HCT116 (cell line): ENCODE data around the gene SLC66A1. TPM values are rescaled to one million over a fixed set of nuclear protein-coding genes. Genes with fewer than 3 reads are reported as not detected.

Experiments
- ATAC-seq: fragments of 200-7000 bp; cut with Tn5 transposase; 2 replicates; pipeline ENCODE4 v1.9.1; 2020; ENCODE audit warnings: mild to moderate bottlenecking, moderate library complexity
- BruUV-seq: library from RNA; stranded (reverse); fragments of 400-500 nt; replicated peaks from 2 replicates; lab custom pipeline; 2021; lab: Mats Ljungman, UMichigan
- CTCF ChIA-PET: fragments of 300-600 bp; sonication (Branson Sonifier 250); formaldehyde crosslinking; loops from one replicate; lab custom pipeline; 2021; ENCODE audit warnings: antibody characterized with exemption; lab: Charles Lee
- POLR2A ChIA-PET: fragments of 300-600, 350-600 bp; sonication (Branson Sonifier 250); formaldehyde crosslinking; loops from one replicate; lab custom pipeline; 2021; ENCODE audit warnings: antibody characterized with exemption; lab: Charles Lee
- RAD21 ChIA-PET, 2 experiments: fragments of 300-600 bp; sonication (Branson Sonifier 250); formaldehyde crosslinking; loops; one replicate each; lab custom pipeline; 2023; ENCODE audit warnings: low total read pairs in 2 of 2; ENCODE audit not compliant: uncharacterized antibody in 2 of 2, unreplicated experiment in 2 of 2, low non-redundant PET in 1 of 2; lab: Charles Lee
- DNase-seq: peaks from one replicate; pipeline ENCODE4 v3.0.0-alpha.2; 2010; ENCODE audit warnings: low read depth, low spot score
- H2AFZ ChIP-seq: fragments of 200-600 bp; shearing (Covaris generic), sonication (generic); 2 replicates; pipeline ENCODE4 v1.6.1; 2017; ENCODE audit warnings: low read depth, mixed run types, mixed read lengths, antibody characterized with exemption, low read length; ENCODE audit not compliant: poor library complexity, severe bottlenecking
- H3K27ac ChIP-seq: 2 replicates; pipeline ENCODE4 v1.5.1; 2012; ENCODE audit warnings: low read depth, low read length
- H3K27me3 ChIP-seq: fragments of 200-600 bp; sonication (generic); 2 replicates; pipeline ENCODE4 v1.6.1; 2016; ENCODE audit warnings: mixed run types, low read length, mixed read lengths; ENCODE audit not compliant: insufficient read depth
- H3K36me3 ChIP-seq, 2 experiments: fragments of 200-500 bp in 1 of 2; fragments of 200-600 bp in 1 of 2; sonication (Bioruptor generic) in 1 of 2; sonication (generic) in 1 of 2; 2 replicates each; pipeline versions ENCODE4 v1.5.1 to v1.6.1; 2014 to 2016; ENCODE audit warnings: low read length in 2 of 2, inconsistent platforms in 1 of 2, mixed read lengths in 1 of 2, mixed run types in 1 of 2; ENCODE audit not compliant: insufficient read depth in 2 of 2, control insufficient read depth in 1 of 2
- H3K4me1 ChIP-seq, 2 experiments: fragments of 200-600 bp in 1 of 2; sonication (generic) in 1 of 2; 2 replicates each; pipeline versions ENCODE4 v1.5.1 to v1.6.1; 2012 to 2017; ENCODE audit warnings: low read length in 2 of 2, inconsistent platforms in 1 of 2, mild to moderate bottlenecking in 1 of 2, mixed read lengths in 1 of 2, mixed run types in 1 of 2, moderate library complexity in 1 of 2; ENCODE audit not compliant: insufficient read depth in 2 of 2, control insufficient read depth in 1 of 2
- H3K4me2 ChIP-seq: fragments of 200-600 bp; sonication (generic); 2 replicates; pipeline ENCODE4 v1.6.1; 2017; ENCODE audit warnings: mixed run types, low read length, mixed read lengths
- H3K4me3 ChIP-seq, 2 experiments: fragments of 200-600 bp in 1 of 2; sonication (generic) in 1 of 2; replicated peaks in 1 of 2; 2 replicates each; pipeline ENCODE4 v1.5.1; 2011 to 2016; ENCODE audit warnings: low read length in 2 of 2, control low read depth in 1 of 2, low read depth in 1 of 2, mild to moderate bottlenecking in 1 of 2, mixed read lengths in 1 of 2, mixed run types in 1 of 2
- H3K79me2 ChIP-seq: fragments of 200-600 bp; sonication (generic); 2 replicates; pipeline ENCODE4 v1.6.1; 2017; ENCODE audit warnings: mild to moderate bottlenecking, mixed run types, low read length, moderate library complexity, mixed read lengths; ENCODE audit not compliant: insufficient read depth
- H3K9ac ChIP-seq: fragments of 200-600 bp; sonication (generic); 2 replicates; pipeline ENCODE4 v1.6.1; 2016; ENCODE audit warnings: low read length, mixed read lengths
- H3K9me2 ChIP-seq: fragments of 200-600 bp; sonication (generic), shearing (Covaris generic); 2 replicates; pipeline ENCODE4 v1.6.1; 2017; ENCODE audit warnings: mixed run types, mild to moderate bottlenecking, moderate library complexity; ENCODE audit not compliant: insufficient read depth
- H3K9me3 ChIP-seq, 2 experiments: fragments of 200-500 bp in 1 of 2; fragments of 200-600 bp in 1 of 2; sonication (Bioruptor generic) in 1 of 2; sonication (generic) in 1 of 2; 2 replicates each; pipeline ENCODE4 v1.6.1; 2014 to 2017; ENCODE audit warnings: low read length in 2 of 2, mixed read lengths in 2 of 2, inconsistent platforms in 1 of 2, low read depth in 1 of 2, mild to moderate bottlenecking in 1 of 2, mixed run types in 1 of 2, moderate library complexity in 1 of 2; ENCODE audit not compliant: control insufficient read depth in 1 of 2, insufficient read depth in 1 of 2
- H4K20me1 ChIP-seq: fragments of 200-600 bp; sonication (generic), shearing (Covaris generic); 2 replicates; pipeline ENCODE4 v1.6.1; 2017; ENCODE audit warnings: mixed run types, mild to moderate bottlenecking, moderate library complexity; ENCODE audit not compliant: insufficient read depth
- CEBPB ChIP-seq: IDR thresholded peaks from 2 replicates; pipeline ENCODE4 v1.6.1; 2012; ENCODE audit warnings: low read depth
- EGR1 ChIP-seq: IDR thresholded peaks from 2 replicates; pipeline ENCODE4 v1.6.1; 2012; ENCODE audit warnings: low read depth
- ELF1 ChIP-seq: IDR thresholded peaks from 2 replicates; pipeline ENCODE4 v1.6.1; 2012; ENCODE audit warnings: low read depth, borderline replicate concordance
- EZH2 ChIP-seq: fragments of 200-600 bp; sonication (generic); IDR thresholded peaks from 2 replicates; pipeline ENCODE4 v1.6.1; 2017; ENCODE audit warnings: antibody characterized with exemption, mixed run types
- EZH2phosphoT487 ChIP-seq: fragments of 200-600 bp; IDR thresholded peaks from 2 replicates; pipeline ENCODE4 v1.6.1; 2018; ENCODE audit warnings: antibody characterized with exemption, borderline replicate concordance
- FOSL1 ChIP-seq: IDR thresholded peaks from 2 replicates; pipeline ENCODE4 v1.6.1; 2012; ENCODE audit warnings: low read depth
- JUND ChIP-seq: IDR thresholded peaks from 2 replicates; pipeline ENCODE4 v1.6.1; 2012
- POLR2A ChIP-seq: IDR thresholded peaks from 2 replicates; pipeline ENCODE4 v1.7.0; 2011; ENCODE audit warnings: borderline replicate concordance; ENCODE audit not compliant: insufficient read depth, insufficient read length; ENCODE audit errors: extremely low read depth
- POLR2AphosphoS5 ChIP-seq: IDR thresholded peaks from 2 replicates; pipeline ENCODE4 v1.6.1; 2011; ENCODE audit warnings: mild to moderate bottlenecking, low read depth, low read length, moderate library complexity
- RAD21 ChIP-seq: IDR thresholded peaks from 2 replicates; pipeline ENCODE4 v1.6.1; 2012; ENCODE audit warnings: low read depth, mild to moderate bottlenecking
- SIN3A ChIP-seq: IDR thresholded peaks from 2 replicates; pipeline ENCODE4 v1.6.1; 2012; ENCODE audit warnings: low read depth
- TCF7L2 ChIP-seq: IDR thresholded peaks from 2 replicates; pipeline ENCODE4 v1.7.0; 2011; ENCODE audit warnings: borderline replicate concordance, inconsistent platforms; ENCODE audit not compliant: insufficient read depth, insufficient read length; ENCODE audit errors: extremely low read depth
- YY1 ChIP-seq: IDR thresholded peaks from 2 replicates; pipeline ENCODE4 v1.6.1; 2011; ENCODE audit warnings: low read length, low read depth, moderate library complexity, mild to moderate bottlenecking; ENCODE audit not compliant: insufficient replicate concordance; ENCODE audit errors: extremely low read depth
- ZFX ChIP-seq: fragments of 450-650 bp; IDR thresholded peaks from 2 replicates; pipeline ENCODE4 v1.6.1; 2017
- intact Hi-C: fragments of 100-400 bp; cut with micrococcal nuclease; formaldehyde crosslinking; loops from 2 replicates; pipeline ENCODE4 v1.10.0; 2022
- total RNA-seq: library from RNA; stranded (reverse); gene quantifications from one replicate; pipeline ENCODE4 v1.2.1, GENCODE V29; 2021; ENCODE audit not compliant: unreplicated experiment
- TF ChIP-seq, protein P1 (sequence below): IDR thresholded peaks from 2 replicates; pipeline ENCODE4 v1.6.1; 2011; ENCODE audit warnings: mild to moderate bottlenecking, low read length, moderate library complexity; ENCODE audit not compliant: insufficient replicate concordance; ENCODE audit errors: extremely low read depth
- TF ChIP-seq, protein P2 (sequence below): IDR thresholded peaks from 2 replicates; pipeline ENCODE4 v1.6.1; 2012
- TF ChIP-seq, protein P3 (sequence below): IDR thresholded peaks from 2 replicates; pipeline ENCODE4 v1.6.1; 2012
- TF ChIP-seq, protein P4 (sequence below), 3 experiments: fragments of 200-600 bp in 1 of 3; sonication (generic) in 1 of 3; IDR thresholded peaks in 2 of 3; conservative IDR thresholded peaks in 1 of 3; 2 replicates each; pipeline ENCODE4 v1.5.1; 2012 to 2017; ENCODE audit warnings: low read depth in 2 of 3, low read length in 2 of 3, antibody characterized with exemption in 1 of 3, borderline replicate concordance in 1 of 3, control low read depth in 1 of 3, mild to moderate bottlenecking in 1 of 3, mixed read lengths in 1 of 3, mixed run types in 1 of 3, moderate library complexity in 1 of 3; ENCODE audit not compliant: insufficient read depth in 1 of 3
- TF ChIP-seq, protein P5 (sequence below): IDR thresholded peaks from 2 replicates; pipeline ENCODE4 v1.6.1; 2012; ENCODE audit warnings: low read depth

Gene SLC66A1
- total RNA-seq, 1 experiment from 2014 or later, result 11.1 TPM

DNA sequence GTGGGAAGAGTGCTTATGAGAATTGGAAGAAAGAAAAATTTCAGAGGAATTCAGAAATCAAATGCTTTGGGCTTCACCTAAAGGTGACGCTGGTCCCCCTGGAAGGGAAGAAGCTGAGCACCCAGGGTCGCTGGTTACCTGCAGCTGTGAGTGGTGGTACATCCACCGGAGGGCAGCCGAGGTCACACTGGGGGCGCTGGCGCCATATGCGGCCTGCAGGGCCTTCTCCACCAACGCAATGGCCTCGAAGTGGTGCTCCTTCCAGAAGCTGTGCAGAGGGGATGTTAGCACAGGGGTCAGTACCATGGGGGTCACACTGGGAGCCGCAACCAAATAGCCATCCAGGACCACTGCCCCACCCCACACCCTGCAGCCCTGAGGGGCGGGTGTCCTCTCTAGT is 6.2 kb upstream of the SLC66A1 start:
- Histone ChIP-seq H3K9ac (no peak overlapping the region), H2AFZ (no peak overlapping the region), H3K36me3 (peaks cover 30 to 34% of the 10 kb centered on the region in 2 experiments), H3K9me2 (no peaks in the 10 kb centered on the region), H3K27me3 (no peaks in the 10 kb centered on the region)
- RAD21 ChIA-PET, result no interaction called here
- no TSS peak for BruUV-seq
- intact Hi-C loops, result no loop called here
- TF ChIP-seq ELF1, result no peak
- no peak for TF ChIP-seq RAD21
- TF ChIP-seq FOSL1, result no peak
- TF ChIP-seq, protein P1, sequence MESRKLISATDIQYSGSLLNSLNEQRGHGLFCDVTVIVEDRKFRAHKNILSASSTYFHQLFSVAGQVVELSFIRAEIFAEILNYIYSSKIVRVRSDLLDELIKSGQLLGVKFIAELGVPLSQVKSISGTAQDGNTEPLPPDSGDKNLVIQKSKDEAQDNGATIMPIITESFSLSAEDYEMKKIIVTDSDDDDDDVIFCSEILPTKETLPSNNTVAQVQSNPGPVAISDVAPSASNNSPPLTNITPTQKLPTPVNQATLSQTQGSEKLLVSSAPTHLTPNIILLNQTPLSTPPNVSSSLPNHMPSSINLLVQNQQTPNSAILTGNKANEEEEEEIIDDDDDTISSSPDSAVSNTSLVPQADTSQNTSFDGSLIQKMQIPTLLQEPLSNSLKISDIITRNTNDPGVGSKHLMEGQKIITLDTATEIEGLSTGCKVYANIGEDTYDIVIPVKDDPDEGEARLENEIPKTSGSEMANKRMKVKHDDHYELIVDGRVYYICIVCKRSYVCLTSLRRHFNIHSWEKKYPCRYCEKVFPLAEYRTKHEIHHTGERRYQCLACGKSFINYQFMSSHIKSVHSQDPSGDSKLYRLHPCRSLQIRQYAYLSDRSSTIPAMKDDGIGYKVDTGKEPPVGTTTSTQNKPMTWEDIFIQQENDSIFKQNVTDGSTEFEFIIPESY, result no peak
- TF ChIP-seq CEBPB, result no peak
- TF ChIP-seq POLR2AphosphoS5, result no peak
- TF ChIP-seq POLR2A, result no peak
- TF ChIP-seq, protein P2, sequence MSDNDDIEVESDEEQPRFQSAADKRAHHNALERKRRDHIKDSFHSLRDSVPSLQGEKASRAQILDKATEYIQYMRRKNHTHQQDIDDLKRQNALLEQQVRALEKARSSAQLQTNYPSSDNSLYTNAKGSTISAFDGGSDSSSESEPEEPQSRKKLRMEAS, result no peak
- TF ChIP-seq ZFX, result no peak
- no peak for TF ChIP-seq EZH2
- no peak for TF ChIP-seq SIN3A
- TF ChIP-seq, protein P3, sequence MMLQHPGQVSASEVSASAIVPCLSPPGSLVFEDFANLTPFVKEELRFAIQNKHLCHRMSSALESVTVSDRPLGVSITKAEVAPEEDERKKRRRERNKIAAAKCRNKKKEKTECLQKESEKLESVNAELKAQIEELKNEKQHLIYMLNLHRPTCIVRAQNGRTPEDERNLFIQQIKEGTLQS, result no peak
- no peak for TF ChIP-seq EZH2phosphoT487
- no peak for TF ChIP-seq JUND
- TF ChIP-seq, protein P4, sequence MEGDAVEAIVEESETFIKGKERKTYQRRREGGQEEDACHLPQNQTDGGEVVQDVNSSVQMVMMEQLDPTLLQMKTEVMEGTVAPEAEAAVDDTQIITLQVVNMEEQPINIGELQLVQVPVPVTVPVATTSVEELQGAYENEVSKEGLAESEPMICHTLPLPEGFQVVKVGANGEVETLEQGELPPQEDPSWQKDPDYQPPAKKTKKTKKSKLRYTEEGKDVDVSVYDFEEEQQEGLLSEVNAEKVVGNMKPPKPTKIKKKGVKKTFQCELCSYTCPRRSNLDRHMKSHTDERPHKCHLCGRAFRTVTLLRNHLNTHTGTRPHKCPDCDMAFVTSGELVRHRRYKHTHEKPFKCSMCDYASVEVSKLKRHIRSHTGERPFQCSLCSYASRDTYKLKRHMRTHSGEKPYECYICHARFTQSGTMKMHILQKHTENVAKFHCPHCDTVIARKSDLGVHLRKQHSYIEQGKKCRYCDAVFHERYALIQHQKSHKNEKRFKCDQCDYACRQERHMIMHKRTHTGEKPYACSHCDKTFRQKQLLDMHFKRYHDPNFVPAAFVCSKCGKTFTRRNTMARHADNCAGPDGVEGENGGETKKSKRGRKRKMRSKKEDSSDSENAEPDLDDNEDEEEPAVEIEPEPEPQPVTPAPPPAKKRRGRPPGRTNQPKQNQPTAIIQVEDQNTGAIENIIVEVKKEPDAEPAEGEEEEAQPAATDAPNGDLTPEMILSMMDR (IDR thresholded peaks at IDR 0.05 in 2 of 3, conservative IDR thresholded peaks at IDR 0.05 in 1 of 3; ENCODE audit: borderline replicate concordance in 1 of 3, insufficient read depth in 1 of 3, low read depth in 2 of 3, low read length in 2 of 3), result no peak
- TF ChIP-seq, protein P5, sequence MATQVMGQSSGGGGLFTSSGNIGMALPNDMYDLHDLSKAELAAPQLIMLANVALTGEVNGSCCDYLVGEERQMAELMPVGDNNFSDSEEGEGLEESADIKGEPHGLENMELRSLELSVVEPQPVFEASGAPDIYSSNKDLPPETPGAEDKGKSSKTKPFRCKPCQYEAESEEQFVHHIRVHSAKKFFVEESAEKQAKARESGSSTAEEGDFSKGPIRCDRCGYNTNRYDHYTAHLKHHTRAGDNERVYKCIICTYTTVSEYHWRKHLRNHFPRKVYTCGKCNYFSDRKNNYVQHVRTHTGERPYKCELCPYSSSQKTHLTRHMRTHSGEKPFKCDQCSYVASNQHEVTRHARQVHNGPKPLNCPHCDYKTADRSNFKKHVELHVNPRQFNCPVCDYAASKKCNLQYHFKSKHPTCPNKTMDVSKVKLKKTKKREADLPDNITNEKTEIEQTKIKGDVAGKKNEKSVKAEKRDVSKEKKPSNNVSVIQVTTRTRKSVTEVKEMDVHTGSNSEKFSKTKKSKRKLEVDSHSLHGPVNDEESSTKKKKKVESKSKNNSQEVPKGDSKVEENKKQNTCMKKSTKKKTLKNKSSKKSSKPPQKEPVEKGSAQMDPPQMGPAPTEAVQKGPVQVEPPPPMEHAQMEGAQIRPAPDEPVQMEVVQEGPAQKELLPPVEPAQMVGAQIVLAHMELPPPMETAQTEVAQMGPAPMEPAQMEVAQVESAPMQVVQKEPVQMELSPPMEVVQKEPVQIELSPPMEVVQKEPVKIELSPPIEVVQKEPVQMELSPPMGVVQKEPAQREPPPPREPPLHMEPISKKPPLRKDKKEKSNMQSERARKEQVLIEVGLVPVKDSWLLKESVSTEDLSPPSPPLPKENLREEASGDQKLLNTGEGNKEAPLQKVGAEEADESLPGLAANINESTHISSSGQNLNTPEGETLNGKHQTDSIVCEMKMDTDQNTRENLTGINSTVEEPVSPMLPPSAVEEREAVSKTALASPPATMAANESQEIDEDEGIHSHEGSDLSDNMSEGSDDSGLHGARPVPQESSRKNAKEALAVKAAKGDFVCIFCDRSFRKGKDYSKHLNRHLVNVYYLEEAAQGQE, result no peak
- TF ChIP-seq YY1, result no peak
- no peak for TF ChIP-seq EGR1
- no peak for TF ChIP-seq TCF7L2
- TF ChIP-seq, all 23 proteins: peak for 0
- Histone ChIP-seq H3K79me2 (peaks cover 21% of the 10 kb centered on the region), H3K4me2 (no peak overlapping the region), H4K20me1 (no peaks in the 10 kb centered on the region), H3K27ac (no peak overlapping the region), H3K9me3 (no peaks in the 10 kb centered on the region), H3K4me1 (peaks cover 4% of the 10 kb centered on the region in 2 experiments; a peak in 3 of 4 replicates), H3K4me3 (no peak overlapping the region)
- CTCF ChIA-PET, result no interaction called here
- DNase-seq, result no peak
- no peak for ATAC-seq
- POLR2A ChIA-PET, result no interaction called here
